Measurements from ENCODE around the gene OTOR. TPM values are rescaled to one million over a fixed set of nuclear protein-coding genes. Genes with fewer than 3 reads are reported as not detected.

The OTOR gene
- total RNA-seq, 5 donors from 2014 or later (not counting 1 experiment from before 2014, with no cell fraction given): not detected

DNA sequence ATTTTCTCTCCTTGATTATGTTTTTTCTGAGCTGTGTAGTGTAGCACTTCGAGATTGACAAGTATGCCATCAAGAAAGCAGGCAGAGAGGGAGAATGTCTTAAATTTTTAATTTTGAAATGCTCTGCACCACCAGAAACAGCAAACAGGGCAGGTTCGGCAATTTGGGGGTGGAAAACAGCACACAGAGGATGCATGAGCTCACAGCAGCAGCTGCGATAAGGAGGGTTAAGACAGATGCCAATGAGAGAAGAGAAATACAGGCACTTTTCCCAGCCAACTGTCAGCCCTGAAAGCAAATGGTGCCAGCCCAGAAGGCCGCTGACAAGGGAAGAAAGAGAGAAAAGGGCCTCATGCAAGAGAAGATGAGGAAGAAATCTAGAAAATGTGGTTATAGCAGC is 33.4 kb upstream of the OTOR start:
- H3K27ac ChIP-seq (ENCODE audit: low read length): no peak overlapping the region
- H3K4me3 ChIP-seq (ENCODE audit: control insufficient read depth in 1 of 2, extremely low read depth in 1 of 2, low read length in 1 of 2): no peak overlapping the region
- 67% methylated on average over 3 of the region's 4 CpGs for WGBS (ENCODE audit: insufficient coverage)
- ChIA-PET CTCF (no interaction called here), POLR2A (no interaction called here)
- ATAC-seq (replicated peaks in 1 of 4): no peak
- Mint-ChIP-seq H3K9me3 (no peaks in the 10 kb centered on the region), H3K27me3 (peaks cover 19 to 35% of the 10 kb centered on the region in 2 donors), H3K36me3 (no peaks in the 10 kb centered on the region), H3K27ac (no peak overlapping the region), H3K4me1 (peaks cover 8 to 10% (median 9%) of the 10 kb centered on the region in 3 donors), H3K4me3 (no peak overlapping the region)
- no peaks in the 10 kb centered on the region for H3K9me3 ChIP-seq
- no peaks in the 10 kb centered on the region for H3K36me3 ChIP-seq (ENCODE audit: control insufficient read depth in 2 of 2, extremely low read depth in 1 of 2, insufficient read depth in 1 of 2, low read length in 1 of 2)
- H3K4me1 ChIP-seq (ENCODE audit: control insufficient read depth in 1 of 2, extremely low read depth in 1 of 2, insufficient read depth in 2 of 2, low read length in 2 of 2): peaks cover under 1 to 6% of the 10 kb centered on the region in 2 experiments
- no peak for DNase-seq
- peaks cover 2 to 3% of the 10 kb centered on the region in 2 experiments for H3K27me3 ChIP-seq (replicated peaks in 1 of 2; ENCODE audit: control insufficient read depth in 2 of 2, extremely low read depth in 1 of 2, insufficient read depth in 2 of 2, low read length in 1 of 2)

DNA sequence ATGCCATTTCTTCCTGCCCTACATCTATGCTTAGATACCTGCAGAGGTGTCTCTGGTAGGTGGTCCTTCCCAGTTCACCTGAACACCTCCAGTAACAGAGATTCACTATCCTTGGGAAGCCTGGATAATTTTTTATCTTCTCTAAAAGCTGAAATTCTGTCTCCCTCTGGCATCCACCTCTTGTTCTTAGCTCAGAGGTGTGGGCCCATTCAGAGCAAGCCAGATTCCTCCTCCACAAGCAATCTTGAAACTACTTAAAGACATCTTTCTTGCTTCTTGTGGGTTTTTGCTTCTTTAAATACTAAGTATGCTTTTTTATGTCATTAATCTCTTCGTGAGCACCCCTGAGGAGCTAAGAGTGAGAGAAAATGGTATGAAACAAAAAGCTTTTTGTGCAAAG is 28.7 kb upstream of the OTOR start:
- no peaks in the 10 kb centered on the region for H3K36me3 ChIP-seq (ENCODE audit: control insufficient read depth in 2 of 2, extremely low read depth in 1 of 2, insufficient read depth in 1 of 2, low read length in 1 of 2)
- peaks cover 47 to 48% of the 10 kb centered on the region in 2 donors for H3K27me3 Mint-ChIP-seq

DNA sequence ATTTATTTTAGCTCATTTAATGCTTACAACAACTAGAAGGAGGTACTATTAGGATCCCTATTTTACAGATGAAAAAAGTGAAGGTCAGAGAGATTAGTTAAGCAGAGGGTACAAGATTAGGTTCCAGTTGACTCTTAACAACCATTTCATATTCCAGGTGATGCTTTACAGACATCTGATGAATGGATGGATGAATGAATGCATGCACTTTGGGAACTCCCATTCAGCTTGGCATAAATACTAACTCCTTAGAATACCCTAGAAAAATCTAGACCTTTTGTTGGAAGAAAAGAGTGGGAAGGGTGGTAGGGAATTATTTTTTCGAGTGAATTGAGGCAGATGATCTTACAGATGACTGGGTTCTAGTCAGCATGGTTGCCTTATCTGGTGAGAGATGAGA is 19.1 kb upstream of the OTOR start:
- ATAC-seq (replicated peaks in 1 of 4): no peak
- H3K4me3 Mint-ChIP-seq: peak overlapping the region; percentile 94 to 100 (median 100)

More for the DNA sequence above, 28.7 kb upstream of the OTOR start:
- Histone ChIP-seq H3K27ac (ENCODE audit: low read length) (no peak overlapping the region), H3K27me3 (replicated peaks in 1 of 2; ENCODE audit: control insufficient read depth in 2 of 2, extremely low read depth in 1 of 2, insufficient read depth in 2 of 2, low read length in 1 of 2) (peaks cover 0 to 4% of the 10 kb centered on the region in 2 experiments), H3K4me3 (ENCODE audit: control insufficient read depth in 1 of 2, extremely low read depth in 1 of 2, low read length in 1 of 2) (no peak overlapping the region), H3K4me1 (ENCODE audit: control insufficient read depth in 1 of 2, extremely low read depth in 1 of 2, insufficient read depth in 2 of 2, low read length in 2 of 2) (no peaks in the 10 kb centered on the region), H3K9me3 (no peaks in the 10 kb centered on the region)
- Mint-ChIP-seq H3K9me3 (no peaks in the 10 kb centered on the region), H3K27ac (no peak overlapping the region), H3K36me3 (no peaks in the 10 kb centered on the region), H3K4me3 (no peak overlapping the region), H3K4me1 (no peaks in the 10 kb centered on the region)
- CTCF ChIA-PET: no interaction called here
- POLR2A ChIA-PET: no interaction called here
- ATAC-seq (replicated peaks in 1 of 4) (no peak), DNase-seq (no peak)
- WGBS (ENCODE audit: insufficient coverage): no CpG with 5 or more reads among the region's 1 CpG

DNA sequence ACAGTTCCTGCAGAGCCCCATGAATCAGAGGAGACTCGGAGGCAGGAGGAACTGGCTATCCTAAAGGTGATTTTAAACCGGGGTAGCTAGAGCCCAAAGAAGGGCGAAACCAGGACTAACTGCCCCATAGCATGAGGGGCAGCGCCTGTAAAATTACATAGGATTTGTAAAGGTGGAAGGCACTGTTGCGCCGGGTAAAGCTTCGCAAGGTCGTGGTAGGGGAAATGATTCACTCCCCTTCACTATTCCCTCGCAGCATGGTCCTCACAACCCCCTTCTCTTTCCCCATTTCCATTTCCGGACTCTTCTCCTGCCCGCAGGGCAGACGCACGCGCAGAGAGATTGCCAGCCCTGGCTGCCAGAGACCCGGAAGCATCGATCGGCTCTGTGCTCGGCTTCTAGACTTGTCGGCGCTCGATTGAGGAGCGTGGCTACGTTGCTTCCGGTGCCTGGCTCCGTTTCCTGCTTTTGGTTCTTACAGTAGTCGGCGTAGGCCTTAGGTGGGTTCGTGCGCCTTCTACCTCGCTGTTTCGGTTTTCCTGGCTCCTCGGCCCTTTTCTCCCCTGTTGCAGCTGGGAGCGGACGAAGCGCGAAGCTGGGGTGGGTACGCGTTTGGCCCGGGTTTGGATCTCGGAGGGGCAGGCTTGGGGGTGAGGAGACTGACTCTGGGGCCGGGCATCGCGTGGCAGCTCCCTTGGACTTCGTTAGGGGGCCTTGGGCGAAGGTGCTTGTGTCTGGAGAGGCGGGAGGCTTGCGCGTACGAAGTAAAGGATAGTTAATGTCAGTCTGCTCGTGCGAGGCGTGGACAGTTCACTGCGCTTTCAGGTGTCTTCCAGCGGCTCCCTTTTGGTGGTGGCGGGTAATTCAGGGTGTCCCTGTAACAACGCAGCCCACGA is 18.3 kb upstream of the OTOR start, which contains the start of gene SNRPB2:
Gene SNRPB2 (plus strand): TSS at position 462 of the 896 bp plus-strand sequence. CDS start 1,677 bp downstream, outside the sequence.
- peak; percentile 79 to 95 (median 91) for DNase-seq
- Histone ChIP-seq H3K9me3 (no peaks in the 10 kb centered on the region), H3K27me3 (replicated peaks in 1 of 2; ENCODE audit: control insufficient read depth in 2 of 2, extremely low read depth in 1 of 2, insufficient read depth in 2 of 2, low read length in 1 of 2) (peaks cover 0 to 9% of the 10 kb centered on the region in 2 experiments), H3K4me3 (ENCODE audit: control insufficient read depth in 1 of 2, extremely low read depth in 1 of 2, low read length in 1 of 2) (peak within 1 kb of the TSS; percentile 91 to 97), H3K4me1 (ENCODE audit: control insufficient read depth in 1 of 2, extremely low read depth in 1 of 2, insufficient read depth in 2 of 2, low read length in 2 of 2) (peaks cover 9 to 19% of the 10 kb centered on the region in 2 experiments), H3K27ac (ENCODE audit: low read length) (peak within 1 kb of the TSS; percentile 87), H3K36me3 (ENCODE audit: control insufficient read depth in 2 of 2, extremely low read depth in 1 of 2, insufficient read depth in 1 of 2, low read length in 1 of 2) (peaks cover 0 to 27% of the 10 kb centered on the region in 2 donors)
- peak; percentile 95 to 96 (median 95) for ATAC-seq (replicated peaks in 1 of 4)
- WGBS (ENCODE audit: insufficient coverage): 4% methylated on average over 31 of the region's 57 CpGs
- Mint-ChIP-seq H3K36me3 (peaks cover 35% of the 10 kb centered on the region), H3K9me3 (peaks cover 0 to 9% (median 7%) of the 10 kb centered on the region in 3 donors), H3K27ac (peak within 1 kb of the TSS; percentile 99 to 100), H3K27me3 (peaks cover 15 to 21% of the 10 kb centered on the region in 2 donors), H3K4me3 (peak within 1 kb of the TSS; percentile 94 to 100 (median 100)), H3K4me1 (peaks cover 48 to 57% (median 50%) of the 10 kb centered on the region in 3 donors)
- POLR2A ChIA-PET: interaction anchor here in 1 of 2 donors (0.6 to 1.0 kb wide), 2 partner anchors 152 to 189 kb away, joined by 3 read pairs; no protein-coding TSS in a partner anchor
- CTCF ChIA-PET: no interaction called here

More for the DNA sequence above, 19.1 kb upstream of the OTOR start:
- peak overlapping the region; percentile 87 for H3K27ac ChIP-seq (ENCODE audit: low read length)
- H3K9me3 ChIP-seq: no peaks in the 10 kb centered on the region
- peaks cover 0 to 19% of the 10 kb centered on the region in 2 donors for H3K36me3 ChIP-seq (ENCODE audit: control insufficient read depth in 2 of 2, extremely low read depth in 1 of 2, insufficient read depth in 1 of 2, low read length in 1 of 2)
- Mint-ChIP-seq H3K27me3 (peaks cover 17 to 28% of the 10 kb centered on the region in 2 donors), H3K9me3 (peaks cover 0 to 9% (median 7%) of the 10 kb centered on the region in 3 donors), H3K36me3 (peaks cover 29% of the 10 kb centered on the region), H3K4me1 (peaks cover 43 to 49% (median 48%) of the 10 kb centered on the region in 3 donors), H3K27ac (peak overlapping the region; percentile 99 to 100)
- WGBS (ENCODE audit: insufficient coverage): 100% methylated on average over 1 of the region's 1 CpG
- H3K4me1 ChIP-seq (ENCODE audit: control insufficient read depth in 1 of 2, extremely low read depth in 1 of 2, insufficient read depth in 2 of 2, low read length in 2 of 2): peaks cover 9 to 15% of the 10 kb centered on the region in 2 experiments
- ChIA-PET POLR2A (no interaction called here), CTCF (no interaction called here)
- peak overlapping the region; percentile 91 to 97 for H3K4me3 ChIP-seq (ENCODE audit: control insufficient read depth in 1 of 2, extremely low read depth in 1 of 2, low read length in 1 of 2)
- DNase-seq: no peak
- peaks cover 0 to 14% of the 10 kb centered on the region in 2 experiments for H3K27me3 ChIP-seq (replicated peaks in 1 of 2; ENCODE audit: control insufficient read depth in 2 of 2, extremely low read depth in 1 of 2, insufficient read depth in 2 of 2, low read length in 1 of 2)

DNA sequence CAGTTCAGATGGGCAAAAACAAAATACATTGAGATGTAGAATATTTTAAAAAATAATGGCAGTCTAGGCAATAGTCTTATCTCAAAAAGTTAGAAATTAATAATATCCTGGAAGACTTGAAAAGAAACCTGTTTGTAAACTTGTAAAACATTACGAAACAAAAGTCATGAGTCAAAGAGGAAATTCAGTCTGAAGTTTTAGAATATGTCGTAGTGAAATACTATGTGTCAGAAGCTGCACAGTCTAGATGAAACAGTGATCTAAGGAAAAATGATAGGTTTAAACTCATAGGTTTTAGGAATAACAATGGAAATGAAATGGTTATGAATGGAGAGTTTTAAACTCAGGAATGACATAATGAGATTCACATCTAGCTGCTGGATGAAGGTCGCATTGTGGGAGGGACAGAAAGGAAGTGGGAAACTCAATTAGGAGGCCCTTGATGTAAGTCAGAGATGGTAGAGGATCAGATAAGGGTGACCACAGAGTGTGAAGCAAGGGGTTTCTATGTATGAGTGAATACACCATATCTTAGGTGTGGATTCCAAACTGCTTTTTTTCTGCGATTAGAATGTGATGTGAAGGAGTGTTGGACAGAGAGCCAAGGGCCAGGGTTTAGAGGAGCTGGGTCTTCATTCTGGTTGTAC is 15.5 kb upstream of the OTOR start:
- Histone ChIP-seq H3K4me3 (ENCODE audit: control insufficient read depth in 1 of 2, extremely low read depth in 1 of 2, low read length in 1 of 2) (no peak overlapping the region), H3K36me3 (ENCODE audit: control insufficient read depth in 2 of 2, extremely low read depth in 1 of 2, insufficient read depth in 1 of 2, low read length in 1 of 2) (peaks cover 3 to 54% of the 10 kb centered on the region in 2 donors), H3K27ac (ENCODE audit: low read length) (peak overlapping the region; percentile 15), H3K4me1 (ENCODE audit: control insufficient read depth in 1 of 2, extremely low read depth in 1 of 2, insufficient read depth in 2 of 2, low read length in 2 of 2) (peaks cover 9 to 21% of the 10 kb centered on the region in 2 experiments), H3K9me3 (no peaks in the 10 kb centered on the region), H3K27me3 (replicated peaks in 1 of 2; ENCODE audit: control insufficient read depth in 2 of 2, extremely low read depth in 1 of 2, insufficient read depth in 2 of 2, low read length in 1 of 2) (peaks cover 0 to 3% of the 10 kb centered on the region in 2 experiments)
- CTCF ChIA-PET: no interaction called here
- Mint-ChIP-seq H3K27ac (peak overlapping the region; percentile 33 to 71), H3K27me3 (peaks cover 5 to 7% of the 10 kb centered on the region in 2 donors), H3K36me3 (peaks cover 53% of the 10 kb centered on the region), H3K9me3 (peaks cover 0 to 9% (median 7%) of the 10 kb centered on the region in 3 donors), H3K4me3 (peak overlapping the region; percentile 2 to 8 (median 3)), H3K4me1 (peaks cover 61 to 72% (median 63%) of the 10 kb centered on the region in 3 donors)
- WGBS (ENCODE audit: insufficient coverage): 35% methylated on average over 3 of the region's 4 CpGs
- ATAC-seq (replicated peaks in 1 of 4): no peak
- POLR2A ChIA-PET: interaction anchor here in 1 of 2 donors (0.5 kb wide), 1 partner anchor 19 kb away, joined by 3 read pairs; no protein-coding TSS in a partner anchor
- peak in 3 of 35 experiments; percentile 5 to 27 (median 8) for DNase-seq

All from T-cell (primary cell).